Measurements from ENCODE around the gene CYP27B1. TPM values are rescaled to one million over a fixed set of nuclear protein-coding genes. Genes with fewer than 3 reads are reported as not detected.

CYP27B1 gene, protein sequence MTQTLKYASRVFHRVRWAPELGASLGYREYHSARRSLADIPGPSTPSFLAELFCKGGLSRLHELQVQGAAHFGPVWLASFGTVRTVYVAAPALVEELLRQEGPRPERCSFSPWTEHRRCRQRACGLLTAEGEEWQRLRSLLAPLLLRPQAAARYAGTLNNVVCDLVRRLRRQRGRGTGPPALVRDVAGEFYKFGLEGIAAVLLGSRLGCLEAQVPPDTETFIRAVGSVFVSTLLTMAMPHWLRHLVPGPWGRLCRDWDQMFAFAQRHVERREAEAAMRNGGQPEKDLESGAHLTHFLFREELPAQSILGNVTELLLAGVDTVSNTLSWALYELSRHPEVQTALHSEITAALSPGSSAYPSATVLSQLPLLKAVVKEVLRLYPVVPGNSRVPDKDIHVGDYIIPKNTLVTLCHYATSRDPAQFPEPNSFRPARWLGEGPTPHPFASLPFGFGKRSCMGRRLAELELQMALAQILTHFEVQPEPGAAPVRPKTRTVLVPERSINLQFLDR
- total RNA-seq (2022), result 1.8 TPM in 2 replicates
- Bru-seq, nascent RNA, result percentile 40 among the genes with signal in this experiment
- percentile 54 among the genes with signal in this experiment for BruChase-seq, experiment 1, labeled RNA remaining after a 6-hour chase
- BruChase-seq, experiment 2, labeled RNA remaining after a 2-hour chase, result percentile 55 among the genes with signal in this experiment
- long read RNA-seq, partial matches to known transcripts, result 0 of 2 reads
- long read RNA-seq, other reads (novel, unspliced or antisense), result 2 of 2 reads

DNA sequence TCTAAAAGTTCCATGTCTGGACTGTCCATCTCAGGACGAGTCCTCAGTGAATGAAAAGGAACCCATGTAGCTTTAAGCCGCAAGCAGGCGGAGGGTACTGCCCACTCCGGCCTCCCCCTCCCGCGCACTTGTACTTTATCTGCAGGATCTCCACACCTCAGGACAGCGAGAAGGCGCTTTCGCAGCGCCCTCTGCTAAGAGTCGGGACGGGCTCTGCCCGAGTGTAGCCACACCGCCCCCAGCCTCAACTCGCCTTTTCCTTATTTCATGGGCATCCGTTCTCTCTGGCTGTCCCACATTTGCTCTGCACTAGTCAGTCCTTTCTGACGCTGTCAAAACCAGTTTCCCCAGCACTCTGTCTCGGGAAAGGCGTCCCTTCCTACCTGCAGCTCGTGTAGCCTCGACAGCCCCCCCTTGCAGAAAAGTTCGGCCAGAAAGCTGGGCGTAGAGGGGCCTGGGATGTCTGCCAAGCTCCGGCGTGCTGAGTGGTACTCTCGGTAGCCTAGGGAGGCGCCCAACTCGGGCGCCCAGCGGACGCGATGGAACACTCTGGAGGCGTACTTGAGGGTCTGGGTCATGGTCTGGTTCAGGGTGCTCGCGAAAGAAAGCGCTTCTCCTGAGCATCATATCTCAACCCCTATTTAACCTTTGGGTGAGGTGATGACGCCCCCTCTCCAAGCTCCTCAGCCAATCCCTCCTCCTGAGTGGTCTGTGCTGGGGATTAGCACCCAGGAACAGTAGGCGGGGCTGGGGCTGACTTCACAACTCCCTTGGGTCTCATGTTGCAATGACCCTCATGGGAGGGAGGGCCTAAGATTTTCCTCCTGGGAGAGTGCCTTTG, at the start of gene CYP27B1:
Gene CYP27B1 (minus strand): TSS at position 615 of the 841 bp plus-strand sequence. CDS start 37 bp downstream, at position 578.
- Mint-ChIP-seq H3K4me3 (ENCODE audit: low read depth, unreplicated experiment) (peak within 1 kb of the TSS; percentile 81), H3K36me3 (ENCODE audit: insufficient read depth, unreplicated experiment) (peaks cover 44% of the 10 kb centered on the region), H3K9me3 (ENCODE audit: low read depth, unreplicated experiment) (no peaks in the 10 kb centered on the region), H3K4me1 (ENCODE audit: low read depth, unreplicated experiment) (peaks cover 31% of the 10 kb centered on the region), H3K27ac (ENCODE audit: unreplicated experiment) (peak within 1 kb of the TSS; percentile 18), H3K27me3 (ENCODE audit: unreplicated experiment) (peaks cover 45% of the 10 kb centered on the region)
- DNase-seq, result peak; percentile 24
- CTCF ChIA-PET, result interaction anchor here (1.7 kb wide), 1 partner anchor 10 kb away, joined by 9 read pairs; no protein-coding TSS in a partner anchor
- no TSS peak for BruUV-seq (replicated peaks)
- intact Hi-C loops (cut with micrococcal nuclease; ENCODE audit: unreplicated experiment), result no loop called here
- TF ChIP-seq, protein P1, sequence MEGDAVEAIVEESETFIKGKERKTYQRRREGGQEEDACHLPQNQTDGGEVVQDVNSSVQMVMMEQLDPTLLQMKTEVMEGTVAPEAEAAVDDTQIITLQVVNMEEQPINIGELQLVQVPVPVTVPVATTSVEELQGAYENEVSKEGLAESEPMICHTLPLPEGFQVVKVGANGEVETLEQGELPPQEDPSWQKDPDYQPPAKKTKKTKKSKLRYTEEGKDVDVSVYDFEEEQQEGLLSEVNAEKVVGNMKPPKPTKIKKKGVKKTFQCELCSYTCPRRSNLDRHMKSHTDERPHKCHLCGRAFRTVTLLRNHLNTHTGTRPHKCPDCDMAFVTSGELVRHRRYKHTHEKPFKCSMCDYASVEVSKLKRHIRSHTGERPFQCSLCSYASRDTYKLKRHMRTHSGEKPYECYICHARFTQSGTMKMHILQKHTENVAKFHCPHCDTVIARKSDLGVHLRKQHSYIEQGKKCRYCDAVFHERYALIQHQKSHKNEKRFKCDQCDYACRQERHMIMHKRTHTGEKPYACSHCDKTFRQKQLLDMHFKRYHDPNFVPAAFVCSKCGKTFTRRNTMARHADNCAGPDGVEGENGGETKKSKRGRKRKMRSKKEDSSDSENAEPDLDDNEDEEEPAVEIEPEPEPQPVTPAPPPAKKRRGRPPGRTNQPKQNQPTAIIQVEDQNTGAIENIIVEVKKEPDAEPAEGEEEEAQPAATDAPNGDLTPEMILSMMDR (IDR thresholded peaks at IDR 0.05; ENCODE audit: unreplicated experiment), result no peak

DNA sequence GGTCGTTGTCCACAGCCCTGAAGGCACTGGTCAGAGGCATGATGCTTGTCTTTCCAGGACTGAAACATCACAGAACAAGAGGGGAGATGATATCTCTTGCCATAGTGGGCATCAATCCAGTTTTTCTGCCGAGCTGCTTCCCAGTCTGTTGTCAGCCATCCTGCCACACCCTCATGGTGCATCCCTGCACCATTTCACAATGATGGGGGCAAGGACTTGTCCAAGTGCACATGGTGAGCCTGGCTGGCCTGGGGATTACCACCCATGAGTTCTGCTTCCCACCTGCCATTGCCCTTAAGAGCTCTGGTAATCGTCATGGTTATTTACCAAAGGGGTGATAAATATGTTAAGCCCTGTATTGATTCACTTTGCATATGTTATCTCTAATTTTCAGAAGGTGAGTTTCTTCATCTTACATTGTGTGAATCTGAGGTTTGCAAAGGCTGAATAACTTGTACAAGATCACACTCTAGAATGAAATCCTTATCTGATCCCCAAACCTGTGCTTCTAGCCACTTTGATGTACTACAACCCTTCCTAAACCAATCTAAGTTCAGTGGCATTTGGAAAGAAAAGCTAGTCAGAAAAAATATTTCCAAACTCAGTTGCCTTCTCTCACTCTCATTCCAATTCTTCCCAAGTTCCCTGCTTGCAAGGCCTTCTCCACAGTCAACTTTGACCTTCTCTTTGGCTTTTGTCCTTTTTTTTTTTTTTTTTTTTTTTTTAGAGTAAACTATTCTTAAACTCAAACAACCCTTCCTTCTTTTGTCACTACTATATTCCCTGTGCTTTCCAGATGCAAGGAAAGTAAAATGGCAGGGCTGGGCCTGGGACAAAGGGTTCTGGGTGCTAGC, 49.4 kb upstream of the CYP27B1 start:
- Mint-ChIP-seq H3K27me3 (ENCODE audit: unreplicated experiment) (no peaks in the 10 kb centered on the region), H3K4me3 (ENCODE audit: low read depth, unreplicated experiment) (no peak overlapping the region), H3K9me3 (ENCODE audit: low read depth, unreplicated experiment) (no peaks in the 10 kb centered on the region), H3K36me3 (ENCODE audit: insufficient read depth, unreplicated experiment) (peaks cover 23% of the 10 kb centered on the region), H3K4me1 (ENCODE audit: low read depth, unreplicated experiment) (peaks cover 9% of the 10 kb centered on the region), H3K27ac (ENCODE audit: unreplicated experiment) (no peak overlapping the region)
- TF ChIP-seq, protein P1 (IDR thresholded peaks at IDR 0.05; ENCODE audit: unreplicated experiment), result no peak
- intact Hi-C loops (cut with micrococcal nuclease; ENCODE audit: unreplicated experiment), result no loop called here
- CTCF ChIA-PET, result interaction anchor here (0.7 kb wide), 1 partner anchor 363 kb away, joined by 5 read pairs; no protein-coding TSS in a partner anchor
- DNase-seq, result no peak
- BruUV-seq (replicated peaks), result no TSS peak

- intact Hi-C loops (cut with micrococcal nuclease; ENCODE audit: unreplicated experiment), result no loop called here
Observed at GRCh38 chr12:57815177-57816000, 48.5 kb upstream of the CYP27B1 start.

More at GRCh38 chr12:57815177-57816000, 48.5 kb upstream of the CYP27B1 start:
- Mint-ChIP-seq H3K4me1 (ENCODE audit: low read depth, unreplicated experiment) (peaks cover 14% of the 10 kb centered on the region), H3K9me3 (ENCODE audit: low read depth, unreplicated experiment) (no peaks in the 10 kb centered on the region), H3K27ac (ENCODE audit: unreplicated experiment) (no peak overlapping the region), H3K4me3 (ENCODE audit: low read depth, unreplicated experiment) (no peak overlapping the region), H3K27me3 (ENCODE audit: unreplicated experiment) (no peaks in the 10 kb centered on the region), H3K36me3 (ENCODE audit: insufficient read depth, unreplicated experiment) (peaks cover 18% of the 10 kb centered on the region)
- TF ChIP-seq, protein P1 (IDR thresholded peaks at IDR 0.05; ENCODE audit: unreplicated experiment), result no peak
- CTCF ChIA-PET, result interaction anchor here (0.7 kb wide), 1 partner anchor 12 kb away, joined by 4 read pairs; no protein-coding TSS in a partner anchor
- no peak for DNase-seq
- BruUV-seq (replicated peaks), result no TSS peak

Data from Calu3 (cell line).